Measurements from ENCODE around the gene ID4.

Gene ID4, protein sequence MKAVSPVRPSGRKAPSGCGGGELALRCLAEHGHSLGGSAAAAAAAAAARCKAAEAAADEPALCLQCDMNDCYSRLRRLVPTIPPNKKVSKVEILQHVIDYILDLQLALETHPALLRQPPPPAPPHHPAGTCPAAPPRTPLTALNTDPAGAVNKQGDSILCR

GRCh38 chr6:19836799-19837510 is at the start of gene ID4:
TSS of gene ID4 (plus strand) at chr6:19837370. CDS start at chr6:19837755, 385 bp downstream.
- no peak for DNase-seq (ENCODE audit: low spot score)

- no peak for DNase-seq (ENCODE audit: low spot score)
These were observed 48.5 kb upstream of the ID4 start for GRCh38 chr6:19788686-19789085.

DNA sequence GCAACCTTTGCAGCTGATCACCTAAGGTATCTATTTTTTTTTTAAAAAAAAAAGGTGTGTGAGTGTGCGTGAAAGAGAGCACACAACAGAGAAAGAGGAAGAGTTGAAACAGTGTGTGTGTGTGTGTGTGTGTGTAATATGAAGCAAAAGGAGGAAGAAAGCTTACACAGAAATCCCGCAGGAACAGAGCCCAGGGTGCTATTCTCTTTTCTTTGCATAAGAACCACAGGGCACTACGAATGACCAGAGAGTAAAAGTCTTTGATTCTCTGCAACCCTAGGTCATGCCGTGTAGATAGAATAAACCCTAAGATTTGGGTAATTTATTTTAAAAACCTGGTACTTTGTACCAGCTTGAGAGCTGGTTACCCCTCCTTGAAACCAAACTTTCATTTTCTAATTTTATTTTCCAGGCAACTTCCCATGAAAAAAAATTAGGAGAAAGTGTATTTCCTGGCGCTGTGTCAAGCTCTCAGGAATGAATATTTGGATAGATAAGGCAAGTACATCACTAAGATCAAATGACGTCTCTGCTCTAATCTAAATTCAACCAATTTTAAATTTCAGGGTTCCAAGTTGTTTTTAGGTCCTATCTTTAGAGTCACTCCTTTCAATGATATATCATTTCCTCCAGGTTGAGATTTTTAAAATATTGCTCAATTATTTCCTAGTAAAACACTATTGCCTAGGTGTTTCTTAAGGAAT is 47.9 kb upstream of the ID4 start:
- no peak for DNase-seq (ENCODE audit: low spot score)

DNA sequence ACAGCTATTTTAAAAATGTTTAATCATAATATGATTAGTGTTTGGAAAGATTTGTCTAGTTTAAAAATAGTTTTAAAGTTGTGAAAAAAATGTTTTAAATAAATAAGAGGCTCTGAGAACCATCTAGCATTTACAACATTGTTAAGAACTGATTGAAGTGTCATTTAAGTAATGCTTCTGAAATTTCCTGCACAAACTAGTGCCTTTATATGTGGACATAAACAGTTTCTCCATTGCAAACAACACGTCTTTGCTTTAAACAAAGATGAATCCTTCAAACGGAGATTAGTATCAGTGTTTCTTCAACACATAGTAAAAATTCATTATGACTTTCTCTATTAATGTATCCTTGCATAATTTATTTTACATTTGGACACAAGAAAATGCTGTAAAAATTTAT is 45.9 kb upstream of the ID4 start:
- DNase-seq (ENCODE audit: low spot score): no peak

- no peak for DNase-seq (ENCODE audit: low spot score)
These were observed 42.0 kb upstream of the ID4 start for GRCh38 chr6:19795211-19795610.

- no peak for DNase-seq (ENCODE audit: low spot score)
These were observed 40.7 kb upstream of the ID4 start for GRCh38 chr6:19796452-19796851.

DNA sequence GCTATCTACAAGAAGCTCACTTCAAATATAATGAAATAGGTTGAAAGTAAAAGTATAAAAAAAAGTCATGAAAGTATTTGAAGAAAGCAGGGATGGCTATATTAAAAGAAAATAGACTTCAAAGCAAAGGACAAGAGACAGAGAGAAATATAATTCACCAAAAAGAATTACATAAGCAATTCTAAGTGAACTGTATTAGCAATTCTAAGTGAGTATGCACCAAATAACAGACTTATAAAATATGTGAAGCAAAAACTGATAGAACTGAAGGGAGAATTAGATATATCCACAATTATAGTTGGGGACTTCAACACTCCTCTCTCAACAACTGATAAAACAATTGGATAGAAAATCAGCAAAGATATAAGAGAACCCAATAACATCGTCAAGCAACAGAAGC is 38.8 kb upstream of the ID4 start:
- DNase-seq (ENCODE audit: low spot score): no peak

- no peak for DNase-seq (ENCODE audit: low spot score)
These were observed 34.5 kb upstream of the ID4 start for GRCh38 chr6:19802656-19803055.

DNA sequence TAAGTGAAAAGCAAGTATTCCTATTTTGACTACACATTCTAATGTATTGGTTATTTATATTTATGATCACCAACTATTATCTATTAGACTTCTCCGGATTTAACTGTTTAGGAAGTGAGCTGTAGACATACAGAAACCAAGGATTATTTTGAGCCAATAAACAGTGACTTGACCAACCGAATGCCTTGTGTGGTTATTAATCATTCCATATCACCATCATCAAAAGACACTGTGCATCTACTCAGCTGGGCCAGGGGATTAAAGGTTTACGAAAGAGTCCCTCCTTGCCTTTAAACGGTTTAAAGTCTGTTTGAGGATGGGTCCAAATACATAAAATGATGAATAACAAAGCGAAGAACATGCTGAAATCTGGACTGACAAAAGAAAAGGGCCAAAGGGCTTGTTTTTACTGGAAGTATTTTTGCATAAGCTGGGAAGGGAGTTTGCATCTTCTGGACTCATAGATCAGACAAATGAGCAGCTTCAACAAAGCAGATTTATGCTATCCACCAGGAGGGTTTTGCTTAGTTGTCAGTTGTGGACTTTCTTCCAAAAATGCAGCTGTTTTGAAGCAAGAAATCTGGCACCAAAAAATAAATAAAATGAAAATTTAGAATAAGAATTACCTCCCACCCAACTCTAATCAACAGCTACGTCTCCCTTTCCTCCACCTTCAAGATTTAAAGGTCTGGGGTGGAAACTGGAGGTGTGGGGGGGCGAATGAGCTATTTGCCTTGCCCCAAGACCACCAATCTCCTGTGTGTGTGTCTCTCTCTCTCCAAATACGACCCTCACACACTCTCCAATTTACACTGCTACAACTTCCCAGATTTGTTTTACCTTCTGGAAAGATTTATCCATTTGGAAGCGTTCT is 33.6 kb upstream of the ID4 start:
- DNase-seq (ENCODE audit: low spot score): no peak

DNA sequence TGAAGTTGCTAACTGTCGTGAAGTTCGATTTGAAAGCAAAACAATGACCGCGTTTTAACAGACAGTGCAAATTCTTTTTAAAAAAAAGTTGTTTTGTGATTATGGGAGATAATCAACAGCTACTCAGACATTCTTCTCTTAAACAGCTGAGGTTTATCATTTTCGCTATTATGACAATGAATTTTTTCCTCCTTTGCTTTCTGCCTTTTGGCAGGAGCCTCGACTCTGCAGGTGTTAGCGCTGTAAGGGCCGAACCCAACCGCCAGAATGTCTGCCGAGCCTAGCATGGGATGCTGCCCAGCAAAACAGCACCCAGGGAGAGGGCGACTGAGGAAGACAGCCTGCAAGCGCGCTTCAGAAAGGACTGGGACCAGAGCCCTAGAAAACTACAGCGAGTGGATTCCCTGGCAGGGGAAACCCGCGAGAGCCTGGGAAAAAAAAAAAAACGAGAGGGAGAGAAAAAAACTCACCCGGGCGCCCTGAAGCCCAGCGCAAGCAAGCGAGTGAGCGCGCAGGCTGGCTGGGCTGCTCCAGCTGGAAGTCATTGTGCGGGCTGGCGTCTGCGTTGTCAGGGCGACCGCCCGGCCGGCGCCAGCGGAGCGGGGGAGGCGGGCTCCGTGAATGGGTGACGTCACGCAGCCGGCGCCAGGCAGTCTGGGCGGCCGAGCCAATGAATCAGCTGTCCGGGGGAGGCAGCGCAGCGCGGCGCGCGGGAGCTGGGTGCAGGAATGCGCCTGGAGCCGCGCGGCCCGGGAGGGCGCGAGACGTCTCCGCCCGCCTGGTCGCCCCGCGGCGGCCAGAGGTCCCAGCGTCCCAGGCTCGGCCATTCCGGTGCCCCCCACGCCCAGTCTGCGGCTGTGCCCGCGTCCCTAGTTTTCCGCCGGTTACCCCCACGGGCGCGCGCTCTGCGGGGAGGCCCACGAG is 32.7 kb upstream of the ID4 start:
- peak; percentile 93 for DNase-seq (ENCODE audit: low spot score)

- DNase-seq (ENCODE audit: low spot score): no peak
These were observed 32.1 kb upstream of the ID4 start for GRCh38 chr6:19805129-19805481.

GRCh38 chr6:19806971-19807396 is 30.2 kb upstream of the ID4 start:
- no peak for DNase-seq (ENCODE audit: low spot score)

GRCh38 chr6:19811397-19812079 is 25.6 kb upstream of the ID4 start:
- no peak for DNase-seq (ENCODE audit: low spot score)

DNA sequence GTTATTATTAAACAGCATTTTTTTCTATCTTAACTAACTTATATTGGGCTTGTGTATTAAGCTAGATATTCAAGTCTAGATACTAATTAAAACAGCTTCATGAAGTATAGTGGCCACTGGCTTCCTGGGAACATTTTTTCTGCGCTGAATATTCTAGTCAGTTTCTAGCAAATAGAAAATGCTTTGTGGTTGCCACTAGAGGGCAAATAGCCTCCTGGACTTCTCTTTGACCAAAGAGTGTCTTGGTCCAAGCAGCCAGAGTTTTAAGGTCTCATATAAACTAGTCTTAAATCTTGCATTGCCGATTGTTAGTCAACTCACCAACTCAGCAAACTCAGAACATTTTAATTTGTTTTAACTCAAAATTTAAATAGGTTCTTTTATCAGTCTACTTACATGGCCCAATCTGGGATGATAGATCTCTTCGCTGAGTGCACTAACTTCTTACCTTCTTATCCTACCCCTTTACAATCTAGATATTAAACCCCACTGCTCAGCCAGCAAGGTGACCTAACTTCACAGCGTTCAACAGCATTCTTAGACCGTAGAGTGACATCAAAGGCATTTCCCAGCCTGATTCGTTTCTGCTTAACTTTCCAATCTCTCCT is 24.6 kb upstream of the ID4 start:
- DNase-seq (ENCODE audit: low spot score): peak; percentile 27

DNA sequence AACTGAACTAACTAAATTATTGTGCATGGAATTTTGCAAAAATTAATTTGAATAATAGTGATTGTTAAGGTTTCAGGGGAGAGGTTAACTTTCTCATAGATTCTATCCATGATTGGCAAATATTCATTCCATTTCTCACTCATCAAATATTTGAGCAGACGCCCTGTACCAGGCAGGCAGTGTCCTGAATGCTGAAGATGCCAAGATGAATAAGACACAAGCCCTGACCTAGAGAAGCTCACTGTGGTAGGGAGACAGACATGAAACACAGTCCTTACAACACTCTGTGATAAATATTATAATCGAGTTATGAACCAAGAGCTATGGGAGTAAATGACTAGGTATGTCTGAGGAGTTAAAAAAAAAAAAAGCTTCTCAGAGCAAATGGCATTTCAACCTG is 18.4 kb upstream of the ID4 start:
- no peak for DNase-seq (ENCODE audit: low spot score)

DNA sequence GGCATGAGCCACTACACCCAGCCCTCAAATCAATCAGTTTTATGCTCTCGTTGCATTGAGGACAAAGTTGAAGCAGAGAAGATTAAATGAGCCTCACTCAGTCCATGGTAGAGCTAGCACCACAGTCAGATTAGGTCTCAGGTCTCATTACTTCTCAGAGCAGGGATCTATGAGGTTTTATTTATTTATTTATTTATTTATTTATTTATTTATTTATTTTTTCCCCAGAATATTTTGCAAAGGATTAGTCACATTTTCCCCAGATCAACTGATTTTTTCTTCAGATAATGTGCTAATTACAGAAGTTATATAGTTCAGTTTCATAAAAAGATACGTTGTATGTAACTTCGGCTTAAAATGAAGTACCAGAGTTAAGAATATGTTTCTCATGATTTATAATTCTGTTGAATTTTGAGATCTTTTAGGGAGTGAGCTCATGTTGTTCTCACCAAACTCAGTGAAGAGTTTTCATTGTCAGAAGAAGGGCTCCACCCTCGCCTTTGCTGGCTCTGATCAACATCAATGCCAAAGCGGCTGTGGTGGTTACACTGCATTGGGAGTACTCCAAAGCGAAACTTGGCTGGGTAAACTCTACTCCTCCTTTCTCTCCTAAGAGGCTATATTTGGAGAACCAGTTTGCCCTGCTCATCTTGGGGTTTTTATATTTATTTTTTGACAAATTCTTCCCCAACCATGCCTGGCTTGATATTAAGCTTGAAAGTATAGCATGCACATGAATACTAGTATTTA is 12.9 kb upstream of the ID4 start:
- DNase-seq (ENCODE audit: low spot score): no peak

DNA sequence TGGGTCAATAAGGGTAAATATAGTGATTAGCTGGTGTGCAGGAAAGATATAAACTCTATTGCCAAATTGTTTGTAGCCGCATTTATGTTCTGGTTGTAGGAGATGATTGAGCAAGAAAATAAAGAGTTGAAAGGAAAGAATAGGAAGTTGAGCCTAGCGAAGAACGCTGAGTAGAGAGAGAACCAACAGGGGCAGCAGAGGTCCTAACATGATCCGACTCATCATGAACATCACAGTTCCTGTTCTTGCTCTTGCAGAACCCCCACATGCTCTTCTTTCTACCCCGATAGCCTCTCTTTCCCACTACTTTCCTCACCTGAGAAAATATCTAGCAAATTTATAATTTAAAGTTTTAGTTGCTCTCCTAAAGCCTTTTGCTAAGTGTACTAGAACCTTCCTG is 9.9 kb upstream of the ID4 start:
- DNase-seq (ENCODE audit: low spot score): no peak

- no peak for DNase-seq (ENCODE audit: low spot score)
These were observed 9.3 kb upstream of the ID4 start for GRCh38 chr6:19827903-19828302.

GRCh38 chr6:19830171-19830570 is 7.0 kb upstream of the ID4 start:
- DNase-seq (ENCODE audit: low spot score): no peak

- DNase-seq (ENCODE audit: low spot score): no peak
These were observed 5.8 kb upstream of the ID4 start for GRCh38 chr6:19831358-19831757.

All from kidney capillary endothelial cell (primary cell).